Renal cortical epithelial cell (primary cell): Measurements from ENCODE around the gene STRAP. TPM values are rescaled to one million over a fixed set of nuclear protein-coding genes. Genes with fewer than 3 reads are reported as not detected.

Experiments used
- DNase-seq: peaks from one replicate; pipeline ENCODE4 v3.0.0-alpha.2; 2011; ENCODE audit warnings: low read depth
- total RNA-seq: library from RNA; depleted of rRNA; stranded (reverse); fragments of >200 nt; gene quantifications from 2 replicates; pipeline ENCODE4 v1.2.3, GENCODE V29; 2014

The STRAP gene
- total RNA-seq = 105 and 126 TPM in 2 replicates

GRCh38 chr12:15882118-15882971 is at the start of gene STRAP:
Gene STRAP, plus strand, starts transcription at chr12:15882387. Its CDS starts 321 bp downstream, at chr12:15882708.
- peak; percentile 94 for DNase-seq

- peak; percentile 59 for DNase-seq
Observed at GRCh38 chr12:15834575-15834974, 47.6 kb upstream of the STRAP start.

- no peak for DNase-seq
Observed at GRCh38 chr12:15837141-15837790, 44.9 kb upstream of the STRAP start.

- DNase-seq = no peak
Observed at GRCh38 chr12:15839041-15839440, 43.1 kb upstream of the STRAP start.

- DNase-seq = no peak
Observed at GRCh38 chr12:15839682-15840081, 42.5 kb upstream of the STRAP start.

- peak; percentile 29 for DNase-seq
Observed at GRCh38 chr12:15842108-15842507, 40.1 kb upstream of the STRAP start.

- DNase-seq = no peak
Observed at GRCh38 chr12:15846887-15847286, 35.3 kb upstream of the STRAP start.

GRCh38 chr12:15848606-15849005 is 33.6 kb upstream of the STRAP start:
- no peak for DNase-seq

- DNase-seq = no peak
Observed at GRCh38 chr12:15851045-15851620, 31.1 kb upstream of the STRAP start.

- DNase-seq = no peak
Observed at GRCh38 chr12:15851919-15852318, 30.3 kb upstream of the STRAP start.

GRCh38 chr12:15852383-15852782 is 29.8 kb upstream of the STRAP start:
- DNase-seq = no peak

- DNase-seq = no peak
Observed at GRCh38 chr12:15853877-15854276, 28.3 kb upstream of the STRAP start.

- DNase-seq = peak; percentile 66
Observed at GRCh38 chr12:15854916-15855315, 27.3 kb upstream of the STRAP start.

- peak; percentile 57 for DNase-seq
Observed at GRCh38 chr12:15855646-15856045, 26.5 kb upstream of the STRAP start.

- DNase-seq = peak; percentile 75
Observed at GRCh38 chr12:15856097-15856982, 25.8 kb upstream of the STRAP start.

GRCh38 chr12:15858353-15858752 is 23.8 kb upstream of the STRAP start:
- no peak for DNase-seq

GRCh38 chr12:15859116-15859515 is 23.1 kb upstream of the STRAP start:
- no peak for DNase-seq

- DNase-seq = no peak
Observed at GRCh38 chr12:15861404-15861803, 20.8 kb upstream of the STRAP start.

GRCh38 chr12:15862840-15863239 is 19.3 kb upstream of the STRAP start:
- DNase-seq = no peak

- DNase-seq = no peak
Observed at GRCh38 chr12:15863372-15863771, 18.8 kb upstream of the STRAP start.

GRCh38 chr12:15863984-15864383 is 18.2 kb upstream of the STRAP start:
- no peak for DNase-seq

- DNase-seq = no peak
Observed at GRCh38 chr12:15868186-15868585, 14.0 kb upstream of the STRAP start.
